ENCODE measurements around the gene SLC16A4. TPM values are rescaled to one million over a fixed set of nuclear protein-coding genes. Genes with fewer than 3 reads are reported as not detected.

The SLC16A4 gene
- total and polyA plus RNA-seq, 2 donors from 2014 or later, result 51.8 to 53.1 TPM

GRCh38 chr1:110321846-110322245 lies 69.0 kb downstream of the SLC16A4 start:
- TF ChIP-seq CTCF (IDR thresholded peaks at IDR 0.05; ENCODE audit: borderline replicate concordance, extremely low read depth, insufficient read depth), result no peak
- Histone ChIP-seq H3K36me3 (ENCODE audit: control insufficient read depth in 2 of 3, insufficient read depth in 3 of 3, low read length in 3 of 3) (no peaks in the 10 kb centered on the region), H3K4me1 (ENCODE audit: control insufficient read depth in 2 of 3, insufficient read depth in 2 of 3, low read depth in 1 of 3, low read length in 3 of 3) (no peaks in the 10 kb centered on the region), H3K4me3 (ENCODE audit: low read length in 3 of 3) (no peak overlapping the region), H3K9me3 (ENCODE audit: control insufficient read depth in 2 of 3, insufficient read depth in 1 of 3, low read length in 3 of 3) (peaks cover 0 to 3% (median 0%) of the 10 kb centered on the region in 3 donors), H3K27ac (ENCODE audit: low read depth in 2 of 2, low read length in 2 of 2) (no peak overlapping the region), H3K9ac (ENCODE audit: low read length in 3 of 3) (no peak overlapping the region), H3K27me3 (ENCODE audit: control insufficient read depth, insufficient read depth, low read length) (no peaks in the 10 kb centered on the region)
- DNase-seq (no peak), FAIRE-seq (no peak)
- intact Hi-C loops (cut with DNase I), result no loop called here

DNA sequence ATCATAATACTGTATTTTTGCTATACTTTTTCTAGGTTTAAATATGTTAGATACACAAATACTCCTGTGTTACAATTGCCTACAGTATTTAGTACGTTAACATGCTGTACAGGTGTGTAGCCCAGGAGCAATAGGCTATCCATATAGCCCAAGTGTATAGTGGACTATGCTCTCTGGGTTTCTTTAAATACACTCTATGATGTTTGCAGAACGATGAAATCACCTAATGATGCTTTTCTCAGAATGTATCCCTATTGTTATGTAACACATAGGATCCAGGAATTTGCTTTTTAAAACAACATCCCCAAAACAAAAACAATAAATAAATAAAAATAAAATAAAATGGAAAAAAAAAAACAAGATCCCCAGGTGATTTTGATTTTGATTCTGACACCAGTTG lies 69.8 kb downstream of the SLC16A4 start:
- no peak overlapping the region for H3K9ac ChIP-seq (ENCODE audit: low read length in 3 of 3)
- H3K27me3 ChIP-seq (ENCODE audit: control insufficient read depth, insufficient read depth, low read length), result no peaks in the 10 kb centered on the region
- H3K36me3 ChIP-seq (ENCODE audit: control insufficient read depth in 2 of 3, insufficient read depth in 3 of 3, low read length in 3 of 3), result no peaks in the 10 kb centered on the region
- no peak overlapping the region for H3K27ac ChIP-seq (ENCODE audit: low read depth in 2 of 2, low read length in 2 of 2)
- peaks cover 0 to 3% (median 0%) of the 10 kb centered on the region in 3 donors for H3K9me3 ChIP-seq (ENCODE audit: control insufficient read depth in 2 of 3, insufficient read depth in 1 of 3, low read length in 3 of 3)
- no peak overlapping the region for H3K4me3 ChIP-seq (ENCODE audit: low read length in 3 of 3)
- DNase-seq (no peak), FAIRE-seq (no peak)
- no peaks in the 10 kb centered on the region for H3K4me1 ChIP-seq (ENCODE audit: control insufficient read depth in 2 of 3, insufficient read depth in 2 of 3, low read depth in 1 of 3, low read length in 3 of 3)
- TF ChIP-seq CTCF (IDR thresholded peaks at IDR 0.05; ENCODE audit: borderline replicate concordance, extremely low read depth, insufficient read depth), result no peak
- intact Hi-C loops (cut with DNase I), result no loop called here

GRCh38 chr1:110320168-110320518 lies 70.7 kb downstream of the SLC16A4 start:
- FAIRE-seq (no peak), DNase-seq (no peak)
- Histone ChIP-seq H3K36me3 (ENCODE audit: control insufficient read depth in 2 of 3, insufficient read depth in 3 of 3, low read length in 3 of 3) (no peaks in the 10 kb centered on the region), H3K9me3 (ENCODE audit: control insufficient read depth in 2 of 3, insufficient read depth in 1 of 3, low read length in 3 of 3) (peaks cover 0 to 3% (median 0%) of the 10 kb centered on the region in 3 donors), H3K27ac (ENCODE audit: low read depth in 2 of 2, low read length in 2 of 2) (no peak overlapping the region), H3K9ac (ENCODE audit: low read length in 3 of 3) (no peak overlapping the region), H3K4me1 (ENCODE audit: control insufficient read depth in 2 of 3, insufficient read depth in 2 of 3, low read depth in 1 of 3, low read length in 3 of 3) (no peaks in the 10 kb centered on the region), H3K27me3 (ENCODE audit: control insufficient read depth, insufficient read depth, low read length) (no peaks in the 10 kb centered on the region), H3K4me3 (ENCODE audit: low read length in 3 of 3) (no peak overlapping the region)
- intact Hi-C loops (cut with DNase I), result no loop called here
- no peak for TF ChIP-seq CTCF (IDR thresholded peaks at IDR 0.05; ENCODE audit: borderline replicate concordance, extremely low read depth, insufficient read depth)

Measured in kidney (tissue), 14 donors.